Colonic mucosa (tissue), 4 donors: ENCODE measurements around the gene IGLL1. TPM values are rescaled to one million over a fixed set of nuclear protein-coding genes. Genes with fewer than 3 reads are reported as not detected.

ENCODE experiments used
- DNase-seq: peaks from one replicate; pipeline ENCODE4 v3.0.0-alpha.2; 2020
- H3K27ac ChIP-seq: fragments of 200-600 bp; one replicate; pipeline ENCODE4 v1.8.0; 2021
- H3K27me3 ChIP-seq: fragments of 200-600 bp; one replicate; pipeline ENCODE4 v1.8.0; 2021
- H3K36me3 ChIP-seq: fragments of 200-600 bp; one replicate; pipeline ENCODE4 v1.8.0; 2021
- H3K4me1 ChIP-seq: fragments of 200-600 bp; one replicate; pipeline ENCODE4 v1.8.0; 2021; ENCODE audit warnings: mild to moderate bottlenecking
- H3K4me3 ChIP-seq: fragments of 200-600 bp; one replicate; pipeline ENCODE4 v1.8.0; 2021
- H3K9ac ChIP-seq, 2 donors: one replicate each; pipeline ENCODE4 v1.7.0; 2013; ENCODE audit warnings: control low read depth in 2 of 2, low read depth in 2 of 2, low read length in 2 of 2
- H3K9me3 ChIP-seq: fragments of 200-600 bp; one replicate; pipeline ENCODE4 v1.8.0; 2021
- intact Hi-C: fragments of 100-400 bp; cut with DNase I; formaldehyde crosslinking; loops from one replicate; pipeline ENCODE4 v1.14.1; 2022
- total RNA-seq, 2 donors: library from RNA; stranded (reverse); fragmentation: NEBNext Ultra II Directional in 1 of 2; extraction: Animal tissue kit (Norgen Biotek cat#: 25700) in 1 of 2; gene quantifications; one replicate each; pipeline ENCODE4 v1.2.1, GENCODE V29; 2021
- TF ChIP-seq, protein P1 (sequence below): fragments of 200-600 bp; IDR thresholded peaks from one replicate; pipeline ENCODE4 v1.8.0; 2022; ENCODE audit warnings: antibody characterized with exemption, mild to moderate bottlenecking
- donor health status: healthy.
- donor health status: DM: no; HTN: no; CAD: no.
- donor health status: DM: no; HTN: no; CAD: no.

IGLL1 gene
- total RNA-seq, 2 donors from 2014 or later, result not detected

DNA sequence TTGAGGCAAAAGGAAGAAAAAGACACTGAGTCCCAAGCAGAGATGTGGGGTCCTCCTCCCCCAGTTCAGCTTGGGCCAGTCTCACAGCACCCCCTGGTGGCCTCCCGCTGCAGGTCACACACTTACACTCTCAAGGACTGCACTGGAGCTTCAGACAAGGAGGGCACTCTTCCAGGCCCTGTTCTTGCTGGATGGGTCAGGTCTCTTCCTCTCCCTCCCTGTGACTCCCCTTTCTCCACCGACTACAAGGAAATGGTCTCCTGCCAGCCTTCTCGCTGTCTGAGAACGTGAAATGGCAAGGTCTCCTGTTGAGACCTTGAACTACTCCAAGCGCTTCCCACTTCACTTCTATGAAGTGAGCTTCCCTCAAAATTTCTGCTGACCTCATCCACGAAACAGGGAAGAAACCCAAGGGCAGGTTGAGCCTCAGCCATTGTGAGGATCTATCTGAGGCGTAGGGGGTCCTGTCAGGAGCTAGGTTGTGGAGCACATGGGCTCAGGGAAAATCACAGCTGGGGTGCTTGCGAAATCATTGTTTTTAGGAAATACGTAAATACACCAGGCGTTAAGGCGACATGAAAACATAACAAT lies 11.2 kb upstream of the IGLL1 start:
- no peak overlapping the region for H3K4me3 ChIP-seq
- peak; percentile 55 for DNase-seq
- no peaks in the 10 kb centered on the region for H3K9me3 ChIP-seq
- intact Hi-C loops, result no loop called here
- H3K9ac ChIP-seq, result no peak overlapping the region
- no peaks in the 10 kb centered on the region for H3K27me3 ChIP-seq
- no peaks in the 10 kb centered on the region for H3K36me3 ChIP-seq
- H3K27ac ChIP-seq, result no peak overlapping the region
- TF ChIP-seq, protein P1, sequence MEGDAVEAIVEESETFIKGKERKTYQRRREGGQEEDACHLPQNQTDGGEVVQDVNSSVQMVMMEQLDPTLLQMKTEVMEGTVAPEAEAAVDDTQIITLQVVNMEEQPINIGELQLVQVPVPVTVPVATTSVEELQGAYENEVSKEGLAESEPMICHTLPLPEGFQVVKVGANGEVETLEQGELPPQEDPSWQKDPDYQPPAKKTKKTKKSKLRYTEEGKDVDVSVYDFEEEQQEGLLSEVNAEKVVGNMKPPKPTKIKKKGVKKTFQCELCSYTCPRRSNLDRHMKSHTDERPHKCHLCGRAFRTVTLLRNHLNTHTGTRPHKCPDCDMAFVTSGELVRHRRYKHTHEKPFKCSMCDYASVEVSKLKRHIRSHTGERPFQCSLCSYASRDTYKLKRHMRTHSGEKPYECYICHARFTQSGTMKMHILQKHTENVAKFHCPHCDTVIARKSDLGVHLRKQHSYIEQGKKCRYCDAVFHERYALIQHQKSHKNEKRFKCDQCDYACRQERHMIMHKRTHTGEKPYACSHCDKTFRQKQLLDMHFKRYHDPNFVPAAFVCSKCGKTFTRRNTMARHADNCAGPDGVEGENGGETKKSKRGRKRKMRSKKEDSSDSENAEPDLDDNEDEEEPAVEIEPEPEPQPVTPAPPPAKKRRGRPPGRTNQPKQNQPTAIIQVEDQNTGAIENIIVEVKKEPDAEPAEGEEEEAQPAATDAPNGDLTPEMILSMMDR, result peak; percentile 78
- H3K4me1 ChIP-seq, result no peaks in the 10 kb centered on the region

DNA sequence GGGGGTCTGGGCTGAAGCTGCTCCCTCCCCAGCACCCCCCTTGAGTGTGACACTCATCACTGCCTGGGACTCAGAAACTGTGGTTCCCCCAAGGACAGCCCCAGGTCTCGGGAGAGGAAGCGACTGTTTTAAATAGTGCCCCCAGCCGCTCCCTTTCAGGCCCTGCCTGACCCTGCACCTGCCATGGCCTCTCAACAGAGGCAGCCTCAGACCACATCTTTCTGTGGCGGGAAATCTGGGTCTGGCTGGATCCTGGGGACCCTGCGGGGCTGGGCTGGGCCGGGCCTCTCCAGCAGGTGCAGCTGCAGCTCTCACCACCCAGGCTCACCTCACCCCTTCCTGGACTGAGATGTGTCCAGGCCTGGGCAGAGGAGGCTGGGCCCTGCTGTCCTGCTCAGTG lies 3.7 kb upstream of the IGLL1 start:
- H3K36me3 ChIP-seq, result no peaks in the 10 kb centered on the region
- H3K9ac ChIP-seq, result no peak overlapping the region
- no peak for DNase-seq
- intact Hi-C loops, result no loop called here
- no peaks in the 10 kb centered on the region for H3K4me1 ChIP-seq
- H3K4me3 ChIP-seq, result no peak overlapping the region
- H3K27me3 ChIP-seq, result no peaks in the 10 kb centered on the region
- H3K9me3 ChIP-seq, result no peaks in the 10 kb centered on the region
- TF ChIP-seq, protein P1, result no peak
- H3K27ac ChIP-seq, result no peak overlapping the region

DNA sequence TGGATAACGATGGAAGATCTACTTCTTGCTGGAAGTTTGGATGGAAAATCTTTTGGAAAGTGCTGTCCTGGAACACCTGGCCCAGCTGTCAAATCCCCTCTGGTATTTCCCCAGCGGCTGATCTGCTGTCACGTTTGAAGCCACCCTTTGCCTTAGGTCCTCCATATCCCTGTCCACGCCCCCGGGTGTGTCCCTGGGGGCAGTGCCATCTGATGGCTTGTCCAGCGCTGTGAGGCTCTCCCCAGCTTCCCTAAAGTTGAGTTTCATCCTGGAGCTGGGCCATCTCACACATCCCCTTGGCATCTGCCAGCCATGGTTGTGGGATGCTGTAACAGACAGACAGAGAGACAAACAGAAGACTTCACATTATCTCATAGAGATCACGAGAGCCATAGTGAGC lies 3.1 kb upstream of the IGLL1 start:
- intact Hi-C loops, result no loop called here

DNA sequence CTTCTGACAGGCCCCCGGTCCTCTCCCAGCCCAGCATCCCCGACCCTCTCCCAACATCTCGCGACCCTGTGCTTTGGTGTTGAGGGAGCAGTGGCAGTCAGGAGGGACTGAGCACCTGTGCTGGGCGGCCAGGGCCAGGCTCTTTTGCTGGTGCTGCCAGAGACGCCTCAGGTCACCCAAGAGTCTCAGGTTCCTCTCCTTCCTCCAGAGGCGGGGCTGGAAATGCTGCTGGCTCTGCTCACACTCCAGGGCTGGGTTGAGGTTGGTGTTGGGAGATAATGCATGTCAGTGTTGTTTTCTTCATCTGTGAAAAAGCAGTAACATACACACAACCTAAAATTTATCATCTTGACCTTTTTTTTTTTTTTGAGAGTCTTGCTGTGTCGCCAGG lies 1.2 kb upstream of the IGLL1 start:
- no peak overlapping the region for H3K9ac ChIP-seq
- H3K9me3 ChIP-seq, result no peaks in the 10 kb centered on the region
- no peaks in the 10 kb centered on the region for H3K4me1 ChIP-seq
- no peak overlapping the region for H3K4me3 ChIP-seq
- H3K36me3 ChIP-seq, result no peaks in the 10 kb centered on the region
- TF ChIP-seq, protein P1, result no peak
- DNase-seq, result no peak
- no peaks in the 10 kb centered on the region for H3K27me3 ChIP-seq
- intact Hi-C loops, result no loop called here
- no peak overlapping the region for H3K27ac ChIP-seq

More for the DNA sequence above, 3.1 kb upstream of the IGLL1 start:
- H3K9ac ChIP-seq, result no peak overlapping the region
- H3K27me3 ChIP-seq, result no peaks in the 10 kb centered on the region
- no peaks in the 10 kb centered on the region for H3K4me1 ChIP-seq
- no peaks in the 10 kb centered on the region for H3K9me3 ChIP-seq
- H3K36me3 ChIP-seq, result no peaks in the 10 kb centered on the region
- no peak overlapping the region for H3K27ac ChIP-seq
- TF ChIP-seq, protein P1, result no peak
- no peak overlapping the region for H3K4me3 ChIP-seq
- no peak for DNase-seq

DNA sequence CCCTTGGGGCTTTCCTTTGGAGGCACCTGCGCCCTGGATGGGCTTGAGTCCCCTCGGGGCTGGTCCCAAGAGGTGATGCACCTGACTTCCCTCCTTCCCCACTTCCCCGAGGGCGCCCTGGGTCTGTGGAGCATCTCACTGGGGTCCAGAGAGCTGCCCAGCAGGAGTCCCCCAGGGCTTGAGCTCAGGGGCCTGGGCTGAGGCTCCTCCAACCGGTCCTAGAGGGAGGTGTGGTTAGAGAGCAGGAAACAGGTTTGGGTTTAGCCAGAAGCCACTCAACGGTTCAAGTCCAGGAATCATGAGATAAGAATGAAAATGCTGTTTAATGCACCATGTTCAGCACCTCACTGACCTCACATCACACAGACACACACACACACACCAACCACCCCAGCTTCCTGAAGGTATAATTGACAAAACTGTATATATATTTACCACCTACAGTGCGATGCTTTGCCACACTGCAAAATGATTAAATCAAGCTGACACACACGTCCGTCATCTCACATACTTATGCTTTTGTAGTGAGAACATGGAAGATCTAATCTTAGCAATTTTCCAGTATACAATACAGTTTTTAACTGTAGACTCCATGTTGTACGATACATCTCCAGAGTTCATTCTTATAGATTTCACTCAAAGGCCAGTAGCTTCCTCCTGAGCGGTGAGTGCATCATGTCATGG lies 628 bp upstream of the IGLL1 start:
- Histone ChIP-seq H3K9ac (no peak overlapping the region), H3K36me3 (no peaks in the 10 kb centered on the region), H3K9me3 (no peaks in the 10 kb centered on the region), H3K4me1 (no peaks in the 10 kb centered on the region), H3K27me3 (no peaks in the 10 kb centered on the region), H3K4me3 (no peak overlapping the region), H3K27ac (no peak overlapping the region)
- TF ChIP-seq, protein P1, result no peak
- intact Hi-C loops, result no loop called here
- DNase-seq, result no peak
